CD1c-positive myeloid dendritic cell (primary cell): ENCODE measurements around the gene TOR4A.
A peak's percentile ranks its signal among the peaks of the same experiment; 100 is the strongest.

Experiments
- DNase-seq: peaks from one replicate; pipeline ENCODE4 v3.0.0-alpha.2; 2016; ENCODE audit errors: extremely low spot score

The TOR4A gene

DNA sequence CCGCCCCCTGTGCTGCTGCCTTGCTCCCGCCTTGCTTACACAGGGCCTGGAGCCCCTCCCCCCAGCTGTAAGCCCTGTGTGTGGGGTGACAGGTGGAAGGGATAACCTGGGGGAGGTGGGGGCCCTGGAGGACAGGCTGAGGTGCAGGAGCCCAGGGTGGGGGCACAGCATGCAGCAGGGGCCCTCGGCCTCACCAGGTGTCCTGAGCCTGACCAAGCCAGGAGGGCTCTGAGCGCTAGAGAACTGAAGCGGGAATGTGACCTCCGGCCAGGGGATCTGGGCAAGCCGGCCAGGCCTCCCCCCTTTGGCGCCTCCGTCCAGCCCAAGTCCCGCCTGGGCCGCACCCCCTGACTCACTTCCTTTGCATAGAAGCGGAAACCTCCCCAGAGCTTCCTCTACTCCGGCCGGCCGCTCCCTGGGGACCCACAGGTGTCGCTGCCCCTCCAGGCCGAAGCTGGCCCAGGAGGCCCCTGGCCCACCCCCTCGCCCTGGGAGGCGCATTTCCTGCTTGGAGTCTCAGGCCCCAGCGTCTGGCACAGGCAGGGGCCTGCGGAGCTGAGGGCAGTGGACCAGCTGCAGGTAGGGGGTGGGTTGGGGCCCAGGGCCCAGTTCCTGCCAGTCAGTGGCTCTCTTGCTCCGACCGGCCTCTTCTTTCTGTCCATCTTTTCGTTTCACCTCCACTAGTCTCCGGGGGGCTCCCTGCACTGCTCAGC is at the start of gene TOR4A:
Gene TOR4A (plus strand): TSS at position 398 of the 713 bp plus-strand sequence. CDS start 964 bp downstream, outside the sequence.
- DNase-seq: peak; percentile 89

GRCh38 chr9:137227853-137228505 is 49.5 kb upstream of the TOR4A start:
- no peak for DNase-seq

DNA sequence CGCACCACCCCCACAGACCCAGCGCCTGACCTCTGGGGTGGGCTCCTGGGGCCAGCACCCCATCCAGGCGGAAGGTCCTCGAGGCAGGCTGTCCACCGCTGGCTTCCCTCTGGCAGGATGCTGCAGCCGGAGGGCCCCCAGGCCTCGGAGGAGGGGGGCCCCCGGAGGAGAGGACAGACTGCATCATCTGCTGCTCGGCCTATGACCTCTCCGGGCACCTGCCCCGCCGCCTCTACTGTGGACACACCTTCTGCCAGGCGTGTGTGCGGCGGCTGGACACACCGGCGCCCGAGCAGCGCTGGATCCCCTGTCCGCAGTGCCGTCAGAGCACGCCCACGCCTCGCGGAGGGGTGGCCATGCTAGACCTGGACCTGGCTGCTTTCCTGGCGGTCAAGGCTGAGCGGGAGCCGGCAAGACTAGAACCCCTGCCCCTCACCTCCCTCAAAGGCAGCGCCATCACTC is 49.0 kb upstream of the TOR4A start:
- no peak for DNase-seq

DNA sequence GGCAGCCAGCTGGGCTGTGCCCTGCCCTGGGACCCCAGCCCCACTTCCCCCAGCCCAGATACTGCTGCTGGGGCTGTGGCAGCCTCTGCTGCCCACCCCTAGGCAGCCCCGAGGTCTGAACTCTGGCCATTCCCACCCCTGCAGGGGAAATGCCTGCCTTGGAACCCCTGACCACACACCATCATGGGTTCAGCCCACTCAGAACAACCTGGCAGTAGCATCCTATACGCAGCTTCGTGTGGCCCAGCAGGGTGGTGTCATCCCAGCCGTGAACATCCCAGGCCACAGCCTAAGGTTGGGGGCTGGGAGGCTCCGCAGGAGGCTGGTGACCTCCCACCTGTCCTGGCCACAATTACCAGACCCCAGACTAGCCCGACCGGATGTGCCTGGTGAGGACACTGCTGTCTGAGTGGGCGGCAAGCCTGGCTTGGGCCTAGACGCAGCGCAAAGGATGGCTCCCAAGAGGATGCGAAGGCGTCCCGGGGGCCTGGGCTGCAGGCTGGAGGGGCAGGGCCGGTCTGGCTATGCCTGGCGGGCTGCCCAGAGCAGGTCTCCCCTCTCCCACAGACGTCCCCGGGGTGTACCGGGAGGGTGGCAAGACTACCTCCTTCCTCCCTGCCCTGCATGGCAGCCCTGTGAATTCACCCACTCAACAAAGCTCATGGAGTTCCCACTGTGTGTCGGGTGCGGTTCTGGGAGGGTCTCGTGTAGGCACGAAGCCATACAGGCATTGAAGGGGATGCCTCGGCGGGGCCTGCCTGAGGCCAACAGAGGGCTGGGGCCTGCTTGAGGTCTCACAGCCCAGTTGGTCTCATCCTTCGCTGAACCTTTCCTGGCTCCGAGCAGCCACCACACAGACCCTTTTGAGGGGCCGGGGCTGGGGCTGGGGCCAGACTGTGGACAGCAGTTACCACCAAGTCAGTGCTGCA is 48.3 kb upstream of the TOR4A start:
- DNase-seq: no peak

- no peak for DNase-seq
These were observed 47.4 kb upstream of the TOR4A start for GRCh38 chr9:137229903-137230704.

- no peak for DNase-seq
These were observed 46.7 kb upstream of the TOR4A start, which contains the start of gene SLC34A3 for GRCh38 chr9:137230705-137231371. Gene SLC34A3 (plus strand): TSS chr9:137230901. CDS start chr9:137231703, 802 bp downstream.

- DNase-seq: no peak
These were observed 46.0 kb upstream of the TOR4A start for GRCh38 chr9:137231372-137232039.

DNA sequence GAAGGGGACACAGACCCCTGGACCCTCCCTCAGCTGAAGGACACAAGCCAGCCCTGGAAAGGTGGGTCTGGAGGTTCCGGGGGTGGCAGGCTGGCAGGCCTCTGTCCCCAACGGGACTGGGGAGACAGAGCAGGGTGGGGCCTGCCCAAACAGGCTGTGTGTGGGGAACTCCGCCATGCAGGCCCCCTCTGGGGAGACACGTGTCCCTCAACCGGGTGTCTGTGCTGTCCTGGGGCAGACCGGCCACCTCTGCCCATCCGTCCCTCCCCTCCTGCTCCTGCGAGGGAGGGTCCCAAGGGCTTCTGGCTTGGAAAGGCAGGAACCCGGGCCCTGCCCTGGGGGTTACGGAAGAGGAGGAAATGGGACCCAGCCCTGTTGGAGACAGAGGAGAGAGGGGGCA is 45.4 kb upstream of the TOR4A start:
- no peak for DNase-seq

- no peak for DNase-seq
These were observed 45.0 kb upstream of the TOR4A start for GRCh38 chr9:137232510-137232909.

DNA sequence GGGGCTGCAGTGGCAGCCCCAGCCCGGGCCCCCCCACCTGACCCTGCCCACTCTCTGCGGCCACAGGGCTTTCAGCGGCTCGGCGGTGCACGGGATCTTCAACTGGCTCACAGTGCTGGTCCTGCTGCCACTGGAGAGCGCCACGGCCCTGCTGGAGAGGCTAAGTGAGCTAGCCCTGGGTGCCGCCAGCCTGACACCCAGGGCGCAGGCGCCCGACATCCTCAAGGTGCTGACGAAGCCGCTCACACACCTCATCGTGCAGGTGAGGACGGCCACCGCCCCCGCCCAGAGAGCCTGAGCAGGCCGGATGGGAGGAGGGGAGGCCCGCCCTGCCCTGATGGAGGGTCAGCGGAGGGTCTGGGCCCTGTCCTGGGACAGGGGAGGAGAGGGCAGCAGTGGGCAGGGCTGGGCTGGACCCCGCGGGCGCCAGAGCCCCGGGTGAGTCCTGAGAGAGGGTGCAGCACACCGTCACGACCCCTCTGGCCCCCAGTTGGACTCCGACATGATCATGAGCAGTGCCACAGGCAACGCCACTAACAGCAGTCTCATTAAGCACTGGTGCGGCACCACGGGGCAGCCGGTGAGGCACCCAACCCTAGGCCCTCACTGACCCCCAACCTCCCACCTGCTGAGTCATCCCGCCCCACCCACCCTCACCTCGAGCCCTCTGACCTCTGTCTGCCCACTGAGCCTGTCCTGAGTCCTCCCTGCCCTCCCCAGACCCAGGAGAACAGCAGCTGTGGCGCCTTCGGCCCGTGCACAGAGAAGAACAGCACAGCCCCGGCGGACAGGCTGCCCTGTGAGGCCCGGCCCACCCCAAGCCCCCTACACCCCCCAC is 44.2 kb upstream of the TOR4A start:
- no peak for DNase-seq

DNA sequence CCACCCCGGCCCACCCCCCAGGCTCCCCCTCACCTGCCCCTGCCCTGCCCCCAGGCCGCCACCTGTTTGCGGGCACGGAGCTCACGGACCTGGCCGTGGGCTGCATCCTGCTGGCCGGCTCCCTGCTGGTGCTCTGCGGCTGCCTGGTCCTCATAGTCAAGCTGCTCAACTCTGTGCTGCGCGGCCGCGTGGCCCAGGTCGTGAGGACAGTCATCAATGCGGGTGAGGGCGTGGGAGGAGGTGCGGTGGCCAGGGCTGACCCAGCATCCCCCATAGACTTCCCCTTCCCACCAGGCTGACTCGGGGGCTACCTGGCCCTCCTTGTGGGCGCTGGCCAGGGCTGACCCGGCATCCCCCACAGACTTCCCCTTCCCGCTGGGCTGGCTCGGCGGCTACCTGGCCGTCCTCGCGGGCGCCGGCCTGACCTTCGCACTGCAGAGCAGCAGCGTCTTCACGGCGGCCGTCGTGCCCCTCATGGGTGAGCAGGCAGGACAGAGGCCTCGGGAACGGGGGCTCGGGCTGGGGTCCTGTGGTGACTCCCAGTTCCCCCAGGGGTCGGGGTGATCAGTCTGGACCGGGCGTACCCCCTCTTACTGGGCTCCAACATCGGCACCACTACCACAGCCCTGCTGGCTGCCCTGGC is 43.4 kb upstream of the TOR4A start:
- no peak for DNase-seq

- DNase-seq: no peak
These were observed 42.6 kb upstream of the TOR4A start for GRCh38 chr9:137234758-137235423.

GRCh38 chr9:137235424-137236237 is 41.9 kb upstream of the TOR4A start:
- DNase-seq: no peak

- peak; percentile 93 for DNase-seq
These were observed 41.1 kb upstream of the TOR4A start for GRCh38 chr9:137236238-137236935.

- DNase-seq: no peak
These were observed 40.5 kb upstream of the TOR4A start for GRCh38 chr9:137236936-137237421.
